ENCODE results near the gene BCL2L15.

DNA sequence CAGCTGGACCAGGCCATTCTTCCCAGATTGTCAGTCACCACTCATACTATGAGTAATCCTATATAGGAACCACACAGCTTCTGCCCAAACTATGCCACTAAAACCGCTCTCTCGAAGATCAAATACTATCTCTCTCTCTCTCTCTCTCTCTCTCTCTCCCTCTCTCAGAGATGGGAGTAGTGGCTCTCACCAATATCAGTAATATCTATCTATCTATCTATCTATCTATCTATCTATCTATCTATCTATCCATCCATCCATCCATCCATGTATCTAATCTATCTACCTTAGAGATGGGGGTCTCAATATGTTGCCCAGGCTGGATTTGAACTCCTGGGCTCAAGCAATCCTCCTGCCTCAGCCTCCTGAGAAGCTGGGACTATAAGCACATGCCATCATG is 37.1 kb upstream of the BCL2L15 start:
- TF ChIP-seq CTCF (IDR thresholded peaks at IDR 0.05 in 8 of 11, conservative IDR thresholded peaks at IDR 0.05 in 3 of 11) (no peak), POLR2A (IDR thresholded peaks at IDR 0.05) (no peak), POLR2AphosphoS5 (IDR thresholded peaks at IDR 0.05) (no peak)
